HCT116 (cell line): ENCODE results near the gene SCRG1. TPM values are rescaled to one million over a fixed set of nuclear protein-coding genes. Genes with fewer than 3 reads are reported as not detected.
A peak's percentile ranks its signal among the peaks of the same experiment; 100 is the strongest.

Experiments used
- ATAC-seq: fragments of 200-7000 bp; cut with Tn5 transposase; 2 replicates; pipeline ENCODE4 v1.9.1; 2020; ENCODE audit warnings: mild to moderate bottlenecking, moderate library complexity
- BruUV-seq: library from RNA; stranded (reverse); fragments of 400-500 nt; replicated peaks from 2 replicates; lab custom pipeline; 2021; lab: Mats Ljungman, UMichigan
- CTCF ChIA-PET: fragments of 300-600 bp; sonication (Branson Sonifier 250); formaldehyde crosslinking; loops from one replicate; lab custom pipeline; 2021; ENCODE audit warnings: antibody characterized with exemption; lab: Charles Lee
- POLR2A ChIA-PET: fragments of 300-600, 350-600 bp; sonication (Branson Sonifier 250); formaldehyde crosslinking; loops from one replicate; lab custom pipeline; 2021; ENCODE audit warnings: antibody characterized with exemption; lab: Charles Lee
- RAD21 ChIA-PET, 2 experiments: fragments of 300-600 bp; sonication (Branson Sonifier 250); formaldehyde crosslinking; loops; one replicate each; lab custom pipeline; 2023; ENCODE audit warnings: low total read pairs in 2 of 2; ENCODE audit not compliant: uncharacterized antibody in 2 of 2, unreplicated experiment in 2 of 2, low non-redundant PET in 1 of 2; lab: Charles Lee
- DNase-seq: peaks from one replicate; pipeline ENCODE4 v3.0.0-alpha.2; 2010; ENCODE audit warnings: low read depth, low spot score
- H2AFZ ChIP-seq: fragments of 200-600 bp; shearing (Covaris generic), sonication (generic); 2 replicates; pipeline ENCODE4 v1.6.1; 2017; ENCODE audit warnings: low read depth, mixed run types, mixed read lengths, antibody characterized with exemption, low read length; ENCODE audit not compliant: poor library complexity, severe bottlenecking
- H3K27ac ChIP-seq: 2 replicates; pipeline ENCODE4 v1.5.1; 2012; ENCODE audit warnings: low read depth, low read length
- H3K27me3 ChIP-seq: fragments of 200-600 bp; sonication (generic); 2 replicates; pipeline ENCODE4 v1.6.1; 2016; ENCODE audit warnings: mixed run types, low read length, mixed read lengths; ENCODE audit not compliant: insufficient read depth
- H3K36me3 ChIP-seq, 2 experiments: fragments of 200-500 bp in 1 of 2; fragments of 200-600 bp in 1 of 2; sonication (Bioruptor generic) in 1 of 2; sonication (generic) in 1 of 2; 2 replicates each; pipeline versions ENCODE4 v1.5.1 to v1.6.1; 2014 to 2016; ENCODE audit warnings: low read length in 2 of 2, inconsistent platforms in 1 of 2, mixed read lengths in 1 of 2, mixed run types in 1 of 2; ENCODE audit not compliant: insufficient read depth in 2 of 2, control insufficient read depth in 1 of 2
- H3K4me1 ChIP-seq, 2 experiments: fragments of 200-600 bp in 1 of 2; sonication (generic) in 1 of 2; 2 replicates each; pipeline versions ENCODE4 v1.5.1 to v1.6.1; 2012 to 2017; ENCODE audit warnings: low read length in 2 of 2, inconsistent platforms in 1 of 2, mild to moderate bottlenecking in 1 of 2, mixed read lengths in 1 of 2, mixed run types in 1 of 2, moderate library complexity in 1 of 2; ENCODE audit not compliant: insufficient read depth in 2 of 2, control insufficient read depth in 1 of 2
- H3K4me2 ChIP-seq: fragments of 200-600 bp; sonication (generic); 2 replicates; pipeline ENCODE4 v1.6.1; 2017; ENCODE audit warnings: mixed run types, low read length, mixed read lengths
- H3K4me3 ChIP-seq, 2 experiments: fragments of 200-600 bp in 1 of 2; sonication (generic) in 1 of 2; replicated peaks in 1 of 2; 2 replicates each; pipeline ENCODE4 v1.5.1; 2011 to 2016; ENCODE audit warnings: low read length in 2 of 2, control low read depth in 1 of 2, low read depth in 1 of 2, mild to moderate bottlenecking in 1 of 2, mixed read lengths in 1 of 2, mixed run types in 1 of 2
- H3K79me2 ChIP-seq: fragments of 200-600 bp; sonication (generic); 2 replicates; pipeline ENCODE4 v1.6.1; 2017; ENCODE audit warnings: mild to moderate bottlenecking, mixed run types, low read length, moderate library complexity, mixed read lengths; ENCODE audit not compliant: insufficient read depth
- H3K9ac ChIP-seq: fragments of 200-600 bp; sonication (generic); 2 replicates; pipeline ENCODE4 v1.6.1; 2016; ENCODE audit warnings: low read length, mixed read lengths
- H3K9me2 ChIP-seq: fragments of 200-600 bp; sonication (generic), shearing (Covaris generic); 2 replicates; pipeline ENCODE4 v1.6.1; 2017; ENCODE audit warnings: mixed run types, mild to moderate bottlenecking, moderate library complexity; ENCODE audit not compliant: insufficient read depth
- H3K9me3 ChIP-seq, 2 experiments: fragments of 200-500 bp in 1 of 2; fragments of 200-600 bp in 1 of 2; sonication (Bioruptor generic) in 1 of 2; sonication (generic) in 1 of 2; 2 replicates each; pipeline ENCODE4 v1.6.1; 2014 to 2017; ENCODE audit warnings: low read length in 2 of 2, mixed read lengths in 2 of 2, inconsistent platforms in 1 of 2, low read depth in 1 of 2, mild to moderate bottlenecking in 1 of 2, mixed run types in 1 of 2, moderate library complexity in 1 of 2; ENCODE audit not compliant: control insufficient read depth in 1 of 2, insufficient read depth in 1 of 2
- H4K20me1 ChIP-seq: fragments of 200-600 bp; sonication (generic), shearing (Covaris generic); 2 replicates; pipeline ENCODE4 v1.6.1; 2017; ENCODE audit warnings: mixed run types, mild to moderate bottlenecking, moderate library complexity; ENCODE audit not compliant: insufficient read depth
- CBX3 ChIP-seq: IDR thresholded peaks from 2 replicates; pipeline ENCODE4 v1.6.1; 2012; ENCODE audit warnings: low read depth
- CTCF ChIP-seq, 3 experiments: fragments of 200-600 bp in 1 of 3; sonication (generic) in 1 of 3; IDR thresholded peaks in 2 of 3; conservative IDR thresholded peaks in 1 of 3; 2 replicates each; pipeline ENCODE4 v1.5.1; 2012 to 2017; ENCODE audit warnings: low read depth in 2 of 3, low read length in 2 of 3, antibody characterized with exemption in 1 of 3, borderline replicate concordance in 1 of 3, control low read depth in 1 of 3, mild to moderate bottlenecking in 1 of 3, mixed read lengths in 1 of 3, mixed run types in 1 of 3, moderate library complexity in 1 of 3; ENCODE audit not compliant: insufficient read depth in 1 of 3
- FOSL1 ChIP-seq: IDR thresholded peaks from 2 replicates; pipeline ENCODE4 v1.6.1; 2012; ENCODE audit warnings: low read depth
- REST ChIP-seq: IDR thresholded peaks from 2 replicates; pipeline ENCODE4 v1.6.1; 2012; ENCODE audit warnings: low read depth
- SIN3A ChIP-seq: IDR thresholded peaks from 2 replicates; pipeline ENCODE4 v1.6.1; 2012; ENCODE audit warnings: low read depth
- ZFX ChIP-seq: fragments of 450-650 bp; IDR thresholded peaks from 2 replicates; pipeline ENCODE4 v1.6.1; 2017
- intact Hi-C: fragments of 100-400 bp; cut with micrococcal nuclease; formaldehyde crosslinking; loops from 2 replicates; pipeline ENCODE4 v1.10.0; 2022
- total RNA-seq: library from RNA; stranded (reverse); gene quantifications from one replicate; pipeline ENCODE4 v1.2.1, GENCODE V29; 2021; ENCODE audit not compliant: unreplicated experiment

The SCRG1 gene
- total RNA-seq, 1 experiment from 2014 or later, result not detected

GRCh38 chr4:173371292-173372192 is 27.4 kb downstream of the SCRG1 start:
- ChIA-PET POLR2A (interaction anchor here (0.6 to 3.7 kb wide), 3 partner anchors 12 to 38 kb away, joined by 3 to 54 read pairs (median 5); partner anchors contain the start of gene HMGB2), RAD21 (interaction anchor here in 1 of 2 experiments (0.7 to 1.4 kb wide), 3 partner anchors 13 to 36 kb away, joined by 3 to 5 read pairs (median 3); no protein-coding TSS in a partner anchor)

More at GRCh38 chr4:173371292-173372192, 27.4 kb downstream of the SCRG1 start:
- CTCF ChIA-PET, result interaction anchor here (0.9 to 2.0 kb wide), 4 partner anchors 49 to 358 kb away, joined by 3 to 13 read pairs (median 4); no protein-coding TSS in a partner anchor
- Histone ChIP-seq H3K27me3 (no peaks in the 10 kb centered on the region), H3K9ac (peak overlapping the region; percentile 60), H3K4me3 (peak overlapping the region; percentile 81 to 86), H3K9me2 (no peaks in the 10 kb centered on the region), H3K9me3 (no peaks in the 10 kb centered on the region), H3K36me3 (0 out of 4 replicates have a peak, but pooled peaks cover 0 to 2% of the 10 kb centered on the region in 2 experiments), H4K20me1 (no peaks in the 10 kb centered on the region; the same call in 1 of the 2 replicates), H3K4me2 (peak overlapping the region; percentile 98), H3K27ac (peak overlapping the region; percentile 52)
- BruUV-seq, result TSS peak; percentile 42
- intact Hi-C loops, result loop anchor here (2.0 kb wide), 1 partner anchor 37 kb away; the partner anchor contains the start of gene HMGB2
- no peak for TF ChIP-seq REST
- TF ChIP-seq CTCF (IDR thresholded peaks at IDR 0.05 in 2 of 3, conservative IDR thresholded peaks at IDR 0.05 in 1 of 3; ENCODE audit: borderline replicate concordance in 1 of 3, insufficient read depth in 1 of 3, low read depth in 2 of 3, low read length in 2 of 3), result no peak
- TF ChIP-seq FOSL1, result no peak
- no peak for TF ChIP-seq CBX3
- peak; percentile 56 for TF ChIP-seq ZFX
- no peak for TF ChIP-seq SIN3A
- TF ChIP-seq, all 23 proteins: peak for 1
- peaks cover 0 to 19% of the 10 kb centered on the region in 2 experiments; a peak in 3 of 4 replicates for H3K4me1 ChIP-seq
- DNase-seq, result no peak
- no peak overlapping the region for H2AFZ ChIP-seq
- ATAC-seq, result peak; percentile 15
- H3K79me2 ChIP-seq, result no peaks in the 10 kb centered on the region
